HK-2 (cell line): ENCODE data around the gene RBM20.
"Not testable (repeated sequence)": the region's sequence is repeated elsewhere in the genome, so short reads cannot be mapped to it uniquely, and the experiment has no call there.

Experiments used
- DNase-seq: peaks from one replicate; pipeline ENCODE4 v3.0.0-alpha.2; 2018; ENCODE audit not compliant: unreplicated experiment

Gene RBM20

DNA sequence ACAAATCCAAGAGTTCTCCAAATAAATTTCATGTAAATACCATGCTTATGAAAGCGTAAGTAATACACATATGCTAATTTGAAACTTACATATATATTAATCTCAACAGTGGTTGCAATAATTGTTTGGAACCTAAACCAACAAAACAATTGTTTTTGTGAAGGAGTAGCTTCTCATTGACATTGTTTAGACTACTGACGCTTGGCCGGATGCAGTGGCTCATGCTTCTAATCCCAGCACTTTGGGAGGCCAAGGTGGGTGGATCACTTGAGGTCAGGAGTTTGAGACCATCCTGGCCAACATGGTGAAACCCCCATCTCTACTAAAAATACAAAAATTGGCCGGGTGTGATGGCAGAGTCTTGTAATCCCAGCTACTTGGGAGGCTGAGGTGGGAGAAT is 61.5 kb downstream of the RBM20 start:
- not testable (repeated sequence) for DNase-seq

DNA sequence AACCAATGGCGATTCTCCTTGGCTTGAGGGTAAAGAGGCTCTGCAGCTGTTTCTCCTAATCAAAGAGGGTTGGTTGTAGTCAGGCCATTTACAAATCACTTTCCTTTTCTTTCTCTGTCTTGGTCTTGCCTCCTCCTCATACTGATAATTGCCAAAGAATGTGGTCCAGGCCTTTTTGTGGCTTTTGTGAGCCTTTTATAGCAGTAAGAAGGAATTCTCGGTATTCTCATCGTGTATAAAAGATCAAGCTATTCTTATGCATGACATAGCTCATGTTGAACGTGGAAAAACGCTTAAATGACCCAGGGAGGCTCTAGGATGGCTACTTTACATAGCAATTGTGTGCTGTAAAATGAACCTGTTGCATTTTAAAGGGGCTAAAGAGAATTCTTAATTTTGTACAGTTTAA is 62.6 kb downstream of the RBM20 start:
- peak; percentile 14 for DNase-seq

DNA sequence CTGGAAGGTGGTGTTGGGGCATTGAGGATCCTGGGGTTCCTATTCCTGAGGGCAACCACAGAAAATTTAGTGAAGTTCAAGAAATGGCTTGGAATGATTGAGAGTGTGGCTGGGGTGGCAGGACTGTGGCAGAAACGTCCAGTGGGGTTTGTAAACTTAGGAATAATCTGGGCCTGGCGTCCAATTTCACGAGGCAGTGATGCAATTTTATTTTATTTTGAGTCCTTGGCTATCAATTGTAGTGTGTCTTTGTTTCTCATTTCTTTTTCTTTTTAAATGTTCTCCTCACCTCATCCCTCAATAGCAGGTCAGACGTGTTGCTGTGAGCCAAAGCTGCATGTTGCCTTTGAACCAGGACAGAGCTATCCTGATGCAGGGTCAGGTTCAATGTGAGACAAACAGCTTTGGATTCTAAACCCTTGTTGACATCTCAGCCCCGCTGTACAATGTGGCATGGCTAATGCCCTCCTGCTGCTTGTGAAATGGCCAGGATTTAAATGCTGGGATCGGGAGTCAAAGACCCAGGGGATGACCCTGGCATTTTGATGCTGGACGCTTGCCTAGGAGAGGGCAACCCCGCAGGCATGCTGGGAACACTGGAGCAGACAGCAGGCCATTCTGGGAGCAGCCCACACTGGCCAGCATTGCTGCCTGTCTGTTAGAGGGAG is 64.8 kb downstream of the RBM20 start:
- DNase-seq, result no peak

DNA sequence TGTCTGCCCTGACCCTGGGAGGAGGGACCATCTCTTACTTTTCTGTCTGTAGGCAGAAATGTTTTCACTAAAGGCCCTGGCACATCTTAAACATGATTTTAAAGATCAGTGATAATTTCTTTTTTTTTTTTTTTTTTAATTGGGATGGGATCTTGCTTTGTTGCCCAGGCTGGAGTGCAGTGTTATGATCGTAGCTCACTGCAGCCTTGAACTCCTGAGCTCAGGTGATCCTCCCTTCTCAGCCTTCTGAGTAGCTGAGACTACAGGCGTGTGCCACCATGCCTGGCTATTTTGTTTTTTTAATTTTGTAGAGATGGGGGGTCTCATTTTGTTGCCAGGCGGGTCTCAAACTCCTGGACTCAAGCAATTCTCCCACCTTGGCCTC is 65.3 kb downstream of the RBM20 start:
- DNase-seq, result no peak

DNA sequence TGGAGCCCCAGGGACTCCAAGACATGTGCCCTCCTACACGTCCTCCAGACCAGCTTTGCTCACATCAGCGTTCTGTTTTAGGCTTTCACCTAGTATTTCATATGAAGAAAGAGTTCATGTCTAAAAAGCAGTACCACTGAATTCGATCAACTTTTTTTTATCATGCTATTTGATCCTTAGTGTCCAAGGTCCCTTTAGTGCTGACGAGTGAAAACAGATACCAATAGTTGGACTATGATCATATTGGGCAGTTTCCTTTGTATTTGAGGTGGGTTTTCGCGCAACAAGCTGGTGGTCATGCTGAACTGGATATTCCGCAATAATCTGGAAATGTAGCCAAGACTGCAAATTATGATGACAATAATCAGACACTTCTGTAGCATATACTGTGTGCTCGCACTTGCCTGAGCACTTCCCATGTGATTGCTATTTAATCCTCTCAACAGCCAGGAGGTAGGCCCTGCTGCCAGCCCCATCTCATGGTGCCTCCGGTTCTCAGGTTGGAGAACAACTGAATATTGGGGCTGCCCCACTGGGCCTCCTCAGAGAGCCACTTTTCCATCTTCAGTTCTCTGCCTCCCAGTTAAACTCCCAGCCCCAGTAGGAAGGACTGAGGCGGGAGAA is 65.9 kb downstream of the RBM20 start:
- DNase-seq, result no peak

DNA sequence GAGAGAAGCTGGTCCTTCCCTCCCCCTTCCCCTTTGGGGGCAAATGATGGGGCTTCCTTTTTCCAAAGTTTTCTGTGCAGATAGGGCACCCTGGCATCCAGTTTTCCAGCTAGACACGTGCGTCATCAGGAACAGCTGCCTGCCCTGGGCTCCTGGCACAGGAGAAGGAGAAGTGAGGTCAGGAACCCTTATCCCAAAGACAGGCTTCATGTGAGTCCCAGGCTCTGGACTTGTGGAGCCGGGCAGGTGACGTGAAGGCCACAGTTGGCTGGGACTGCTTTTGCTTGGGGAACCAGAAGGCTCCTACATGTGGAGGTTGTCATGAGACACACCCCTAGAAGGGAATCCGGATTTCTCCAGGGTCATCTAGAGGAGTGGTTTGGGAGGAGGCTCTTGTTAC is 66.5 kb downstream of the RBM20 start:
- no peak for DNase-seq

DNA sequence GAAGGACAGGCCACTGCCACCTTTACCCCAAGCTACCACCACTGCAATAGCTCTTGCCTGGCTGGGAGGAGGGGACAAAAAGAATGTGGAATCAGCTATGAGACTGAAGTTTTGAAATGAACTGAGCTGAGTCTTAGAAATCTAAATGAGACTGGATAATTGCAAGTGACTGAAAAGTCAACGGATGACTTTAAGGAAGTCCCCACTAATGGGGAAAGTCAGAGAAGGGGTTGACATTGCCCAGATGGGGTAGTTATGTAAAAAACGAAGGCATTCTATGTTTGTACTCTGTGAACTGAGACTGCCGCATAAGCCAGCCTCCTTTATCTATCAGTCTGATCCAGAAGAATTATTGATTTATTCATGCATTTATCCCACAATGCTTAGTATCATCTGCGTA is 67.2 kb downstream of the RBM20 start:
- no peak for DNase-seq

DNA sequence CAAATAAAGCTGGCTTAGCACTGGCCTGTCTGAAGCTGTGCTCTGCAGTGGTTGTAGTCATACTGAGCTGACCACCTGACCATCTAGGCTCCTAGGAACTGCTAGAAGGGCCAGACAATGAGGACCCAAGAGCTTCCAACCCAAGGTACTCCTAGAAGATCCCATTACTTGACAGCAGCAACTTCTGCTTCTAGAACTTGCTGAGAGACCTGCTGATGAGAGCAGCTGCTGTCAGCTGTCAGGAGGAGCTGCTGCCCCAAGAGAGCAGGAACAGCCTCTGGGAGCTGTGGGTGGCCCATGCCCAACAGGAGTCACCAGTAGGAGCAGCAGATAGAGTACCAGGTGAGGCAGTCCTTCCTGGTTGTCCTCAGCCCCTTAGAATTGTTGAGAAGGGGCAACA is 70.2 kb downstream of the RBM20 start:
- no peak for DNase-seq

DNA sequence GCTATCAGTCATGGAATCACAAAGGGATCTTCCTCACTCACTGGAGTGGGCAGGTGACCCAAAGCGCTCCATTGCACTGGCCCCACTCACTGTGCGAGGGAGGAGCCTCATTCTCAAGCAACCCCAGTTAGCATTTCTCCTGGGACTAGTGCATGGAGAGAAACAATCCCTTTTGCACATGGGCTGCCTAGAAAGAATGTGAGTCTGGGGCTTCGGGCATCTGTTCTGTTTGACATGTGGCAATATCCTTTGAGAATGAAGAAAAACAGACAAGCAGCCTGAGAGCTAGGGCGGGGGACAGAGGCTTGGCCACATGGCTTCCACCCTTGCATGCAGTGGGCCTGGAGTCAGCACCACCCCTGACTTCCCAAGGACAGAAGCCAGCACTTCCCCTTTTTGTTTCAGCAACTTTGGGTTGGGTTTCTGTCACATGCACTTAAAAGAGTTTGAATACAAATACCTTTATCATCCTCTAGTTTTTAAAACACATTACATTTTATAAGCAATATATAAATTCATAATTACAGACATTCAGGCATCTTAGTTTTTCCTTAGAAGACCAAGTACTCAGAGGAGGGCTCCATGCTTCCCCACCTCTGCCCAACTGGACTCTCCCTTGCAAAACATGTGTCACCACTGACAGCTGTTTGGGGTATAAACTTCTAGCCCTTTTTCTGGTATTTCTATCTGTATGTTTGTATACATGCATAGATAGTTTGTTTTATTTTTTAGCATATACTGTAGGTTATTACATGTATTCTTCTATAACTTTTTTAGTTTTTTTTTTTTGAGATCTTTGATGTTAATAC is 73.8 kb downstream of the RBM20 start:
- no peak for DNase-seq

DNA sequence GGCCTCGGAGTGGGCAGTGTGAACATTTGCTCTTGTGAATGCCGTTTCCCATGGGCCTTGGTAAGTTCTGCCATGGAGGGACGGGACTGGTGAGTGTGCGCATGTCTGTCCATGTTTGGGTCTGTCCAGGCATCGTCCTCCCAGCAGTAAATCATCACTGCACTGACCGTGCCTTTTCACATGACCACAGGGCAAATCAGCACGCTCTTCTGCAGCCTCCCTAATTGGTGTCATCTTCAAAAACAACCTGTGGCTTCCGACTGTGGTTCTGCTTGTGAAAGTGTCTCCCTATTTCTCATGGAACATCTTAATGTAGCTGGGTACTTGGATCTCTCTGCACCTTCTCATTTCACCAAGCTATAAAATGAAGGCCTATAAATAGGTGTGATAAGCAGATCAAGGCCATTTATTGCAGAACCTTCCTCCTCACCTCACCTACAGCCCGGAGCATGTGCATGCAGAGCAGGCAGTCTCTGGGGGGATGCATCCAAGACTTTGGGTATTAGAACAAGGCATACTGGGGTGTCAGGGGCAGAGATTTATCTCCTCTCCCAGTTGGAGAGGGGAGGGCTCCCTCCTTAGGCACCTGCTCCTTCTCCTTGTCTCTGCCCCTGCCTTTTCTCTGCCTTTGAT is 77.4 kb downstream of the RBM20 start:
- no peak for DNase-seq

DNA sequence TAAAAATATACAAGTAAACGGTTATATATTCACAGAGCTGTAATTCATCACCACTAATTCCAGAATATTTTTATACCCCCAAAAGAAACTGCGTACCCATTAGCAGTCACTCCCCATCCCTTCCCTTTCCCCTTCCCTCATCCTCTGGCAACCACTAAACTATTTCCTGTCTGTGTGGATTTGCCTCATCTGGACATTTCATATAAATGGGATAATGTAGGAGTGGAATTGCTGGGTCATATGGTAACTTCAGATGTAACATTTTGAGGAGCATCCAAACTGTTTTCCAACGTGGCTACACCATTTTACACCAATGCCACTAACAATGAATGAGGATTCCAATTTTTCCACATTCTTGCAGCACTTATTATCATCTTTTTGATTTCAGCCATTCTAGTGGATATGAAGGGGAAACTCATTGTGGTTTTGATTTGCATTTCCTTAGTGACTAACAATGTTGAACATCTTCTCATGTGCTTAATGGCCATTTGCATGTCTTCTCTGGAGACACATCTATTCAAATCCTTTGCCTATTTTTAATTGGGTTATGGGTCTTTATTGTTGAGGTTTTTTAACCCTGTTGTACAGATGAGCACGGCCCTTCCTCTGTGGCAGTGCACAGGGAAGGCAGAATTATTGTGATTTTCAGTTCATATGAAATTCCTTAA is 79.2 kb downstream of the RBM20 start:
- no peak for DNase-seq

DNA sequence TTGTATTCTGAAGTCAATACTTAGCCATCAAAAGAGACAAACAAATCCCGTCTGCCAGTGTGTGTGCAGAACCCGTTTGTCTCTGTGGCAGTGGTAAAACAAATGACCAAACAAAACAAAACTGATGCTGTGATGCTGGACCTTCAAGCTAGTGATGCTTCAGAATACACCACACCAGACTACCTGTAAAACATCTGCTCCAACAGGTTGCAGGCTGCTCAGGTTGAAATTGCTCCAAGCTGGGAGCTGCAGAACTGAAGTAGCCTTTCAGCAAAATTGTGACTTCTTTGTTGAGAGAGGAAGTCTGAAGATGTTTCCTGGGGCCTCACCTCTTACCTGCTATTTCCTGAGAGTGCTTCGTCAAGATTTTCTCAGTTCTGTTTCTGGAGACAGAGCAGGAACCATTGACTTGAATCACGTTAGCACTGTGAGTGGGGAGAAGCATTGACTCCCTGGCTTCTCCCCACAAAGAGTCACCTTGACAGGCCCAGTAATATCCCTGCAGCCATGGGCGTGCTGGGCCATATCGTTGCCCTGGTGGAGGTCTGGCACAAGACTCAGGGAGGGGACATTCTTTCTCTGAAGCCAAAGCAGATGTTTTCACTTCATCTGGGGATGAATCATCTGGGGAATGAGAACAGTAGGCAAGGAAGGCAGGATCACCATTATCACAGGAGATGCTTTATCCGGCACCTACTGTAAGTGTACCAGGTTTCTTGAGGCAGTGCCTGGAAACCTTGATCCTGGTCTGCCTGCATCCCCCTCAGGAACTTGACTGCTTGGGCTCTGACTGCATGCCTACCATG is 80.2 kb downstream of the RBM20 start:
- DNase-seq, result no peak

DNA sequence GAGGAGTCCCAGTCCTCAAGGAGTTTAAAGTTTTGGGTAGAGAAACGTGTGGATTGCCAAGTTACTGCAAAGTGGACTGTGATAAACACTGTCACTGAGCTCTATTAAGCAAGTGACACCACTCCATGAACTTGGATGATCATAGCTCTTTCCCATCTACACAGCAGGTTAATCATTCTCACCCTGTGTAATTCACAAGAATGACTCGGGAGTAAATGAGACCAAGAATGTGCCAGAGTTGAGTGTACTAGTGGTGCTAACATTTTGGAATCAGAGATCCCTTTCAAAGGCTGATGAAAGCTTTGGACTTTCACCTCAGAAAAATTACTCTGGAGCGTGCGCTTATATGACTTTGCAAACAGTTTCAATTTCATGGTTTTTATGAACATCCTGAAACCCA is 80.8 kb downstream of the RBM20 start:
- no peak for DNase-seq

DNA sequence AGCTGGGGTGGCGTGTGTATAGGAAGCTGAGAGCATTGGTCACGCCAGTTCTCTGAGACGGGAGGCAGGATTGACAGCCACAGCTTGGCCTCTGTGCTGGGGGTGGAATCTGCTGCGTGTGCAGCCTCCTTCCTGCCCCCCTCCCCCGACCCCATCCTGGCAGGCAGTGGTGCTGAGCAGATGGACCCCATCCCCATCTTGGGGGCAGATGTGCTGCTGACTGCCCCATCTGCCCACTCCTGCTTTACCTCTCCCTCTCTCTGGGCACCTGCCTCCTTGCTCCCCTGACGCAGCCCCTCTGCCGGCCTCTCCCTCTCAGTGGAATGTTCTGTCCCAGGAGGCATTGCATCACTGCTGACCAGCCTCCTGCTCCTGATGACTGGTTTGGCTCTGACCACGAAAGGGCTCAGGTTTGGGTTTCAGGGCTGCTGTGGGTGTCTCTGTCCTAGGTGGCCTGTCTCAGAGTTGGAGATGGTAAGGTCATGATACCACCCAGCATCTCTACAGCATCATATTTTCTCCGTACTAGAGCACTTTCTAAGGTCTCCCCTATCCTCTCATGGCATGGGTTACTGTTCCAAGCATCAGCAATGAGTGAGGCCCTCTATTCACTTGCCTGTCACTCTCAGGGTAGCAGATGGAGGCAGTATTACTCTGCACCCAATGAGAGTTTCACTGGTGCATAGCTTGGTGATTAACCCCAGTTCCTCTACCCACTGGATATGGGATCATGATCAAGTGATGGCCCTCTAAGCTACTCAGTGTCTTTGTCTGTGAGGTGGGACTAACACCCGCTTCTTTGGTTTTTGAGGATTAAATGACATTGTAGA is 81.9 kb downstream of the RBM20 start:
- no peak for DNase-seq

DNA sequence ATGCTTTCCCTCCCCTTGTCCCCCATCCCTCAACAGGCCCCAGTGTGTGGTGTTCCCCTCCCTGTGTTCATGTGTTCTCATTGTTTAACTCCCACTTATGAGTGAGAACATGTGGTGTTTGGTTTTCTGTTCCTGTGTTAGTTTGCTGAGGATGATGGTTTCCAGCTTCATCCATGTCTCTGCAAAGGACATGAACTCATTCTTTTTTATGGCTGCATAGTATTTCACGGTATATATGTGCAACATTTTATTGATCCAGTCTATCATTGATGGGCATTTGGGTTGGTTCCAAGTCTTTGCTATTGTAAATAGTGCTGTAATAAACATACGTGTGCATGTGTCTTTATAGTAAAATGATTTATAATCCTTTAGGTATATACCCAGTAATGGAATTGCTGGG is 83.6 kb downstream of the RBM20 start:
- not testable (repeated sequence) for DNase-seq

DNA sequence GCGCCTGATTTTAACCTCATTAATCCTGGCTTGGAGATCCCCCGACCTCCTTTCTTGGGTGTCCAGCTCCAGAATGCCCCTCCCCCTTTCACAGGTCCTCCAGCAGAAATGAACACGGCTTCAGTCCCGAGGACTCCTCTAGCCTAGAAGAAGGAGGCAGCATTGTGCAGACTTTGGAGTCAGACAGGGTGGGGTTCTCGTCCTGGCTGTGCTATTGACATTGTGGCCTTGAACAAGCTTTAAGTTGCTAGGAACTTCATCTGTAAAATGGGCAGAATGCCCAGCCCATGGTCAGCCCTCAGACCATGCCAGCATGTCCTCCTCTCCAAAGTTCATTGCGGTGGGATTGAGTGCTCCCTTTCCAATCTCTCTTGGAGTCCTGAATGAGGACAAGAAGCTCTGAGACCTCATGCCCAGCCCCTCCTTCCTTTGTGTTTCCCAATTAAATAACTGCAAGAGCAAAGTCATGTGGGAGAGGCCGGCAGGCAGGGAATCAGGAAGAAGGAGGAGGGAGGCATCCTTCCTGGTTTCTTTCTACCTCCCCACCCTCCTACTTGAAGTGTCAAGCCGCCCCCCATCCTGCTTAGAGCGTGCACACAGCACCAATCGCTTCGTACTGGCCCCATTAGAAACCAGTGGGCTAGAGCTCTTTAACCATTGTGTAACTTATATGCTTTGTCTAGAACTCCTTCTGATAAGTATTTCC is 86.4 kb downstream of the RBM20 start:
- no peak for DNase-seq

DNA sequence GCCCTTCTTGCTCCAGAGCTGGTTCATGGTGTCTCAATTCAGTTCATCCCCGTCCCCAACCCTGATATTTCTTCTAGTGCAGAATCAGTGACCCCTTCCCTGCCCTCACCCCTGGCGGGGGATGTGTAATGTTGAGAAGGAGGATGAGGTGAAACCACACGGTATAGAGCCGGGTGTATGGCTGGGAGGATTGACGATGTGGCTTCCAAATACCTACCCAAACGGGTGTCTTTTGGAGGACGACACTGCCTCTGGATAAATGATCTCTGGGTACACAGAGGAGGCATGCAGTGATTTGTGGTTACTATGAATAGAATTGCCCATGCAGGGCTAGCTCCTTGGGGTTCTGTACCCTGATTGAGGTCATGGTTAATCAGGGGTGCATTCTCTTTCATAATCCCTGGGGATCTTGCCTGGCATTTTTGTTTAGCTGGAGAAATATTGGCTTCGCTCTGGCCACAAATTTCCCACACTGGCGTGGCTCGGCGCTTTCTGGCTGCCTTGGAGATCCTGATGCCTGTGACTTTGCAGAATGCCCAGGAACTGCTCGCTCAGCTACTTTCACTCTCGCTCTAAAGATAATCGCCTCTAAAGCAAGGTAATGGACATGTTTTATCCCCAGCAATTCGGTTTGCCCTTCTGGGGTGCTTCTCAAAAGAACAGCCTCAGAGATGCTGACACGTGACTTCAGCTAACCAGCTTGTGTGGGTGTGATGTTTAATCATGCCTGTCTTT is 89.2 kb downstream of the RBM20 start:
- DNase-seq, result no peak

DNA sequence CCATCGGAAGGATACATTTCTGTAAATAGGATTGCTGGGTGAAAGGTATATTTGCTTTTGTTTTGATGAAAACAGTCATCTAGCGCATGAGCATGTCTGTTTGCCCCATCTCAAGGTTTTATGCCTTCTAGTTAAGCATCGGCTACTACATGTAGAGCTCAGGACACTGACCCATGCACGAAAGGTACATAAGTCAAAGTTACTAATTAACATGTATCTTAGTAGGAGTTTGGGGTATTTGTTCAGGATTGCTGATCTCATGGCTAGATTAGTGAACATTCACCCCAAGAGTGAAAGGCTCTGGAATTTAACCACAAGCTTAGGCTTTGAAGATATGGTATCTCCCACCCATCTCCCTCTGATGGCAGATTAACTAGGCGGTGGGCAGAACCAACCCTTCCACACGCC is 91.5 kb downstream of the RBM20 start:
- DNase-seq, result no peak
